SK-N-SH treated with all-trans-retinoic acid at 6 μM for 48 hours (cell line): ENCODE results near the gene SNX27.

Experiments
- ATAC-seq: fragments of 200-7000 bp; cut with Tn5 transposase; 3 replicates; pipeline ENCODE4 v1.9.1; 2020; ENCODE audit warnings: mild to moderate bottlenecking, moderate library complexity
- ARNTL ChIP-seq: fragments of 450-650 bp; formaldehyde crosslinking; IDR thresholded peaks from 2 replicates; pipeline ENCODE4 v1.5.0; 2020; ENCODE audit warnings: low read depth, mild to moderate bottlenecking, moderate library complexity, borderline replicate concordance
- BACH2 ChIP-seq: fragments of 250-450 bp; sonication (Bioruptor Pico); IDR thresholded peaks from 2 replicates; pipeline ENCODE4 v1.9.0; 2021; ENCODE audit warnings: mild to moderate bottlenecking, borderline replicate concordance
- CSDC2 ChIP-seq: fragments of 250-450 bp; sonication (Bioruptor Pico); IDR thresholded peaks from 2 replicates; pipeline ENCODE4 v1.5.0; 2020; ENCODE audit warnings: mild to moderate bottlenecking, moderate library complexity
- ESRRG ChIP-seq: fragments of 250-450 bp; sonication (Bioruptor Pico); IDR thresholded peaks from 2 replicates; pipeline ENCODE4 v1.6.1; 2021; ENCODE audit warnings: mild to moderate bottlenecking
- ISL1 ChIP-seq: fragments of 250-450 bp; sonication (Bioruptor Pico); IDR thresholded peaks from 2 replicates; pipeline ENCODE4 v2.1.2; 2022; ENCODE audit warnings: mild to moderate bottlenecking, moderate library complexity
- OSR1 ChIP-seq: fragments of 250-450 bp; sonication (Bioruptor Pico); IDR thresholded peaks from 2 replicates; pipeline ENCODE4 v1.8.0; 2022; ENCODE audit warnings: moderate library complexity, mild to moderate bottlenecking, inconsistent platforms
- PPARA ChIP-seq: fragments of 250-450 bp; sonication (Bioruptor Pico); IDR thresholded peaks from 2 replicates; pipeline ENCODE4 v1.5.0; 2020; ENCODE audit warnings: mild to moderate bottlenecking, borderline replicate concordance
- RARB ChIP-seq: fragments of 250-450 bp; sonication (Bioruptor Pico); IDR thresholded peaks from 2 replicates; pipeline ENCODE4 v1.8.0; 2021; ENCODE audit warnings: mild to moderate bottlenecking, moderate library complexity
- SNAI2 ChIP-seq: fragments of 250-450 bp; sonication (Bioruptor Pico); IDR thresholded peaks from 2 replicates; pipeline ENCODE4 v1.5.0; 2020; ENCODE audit warnings: mild to moderate bottlenecking, moderate library complexity
- TCF4 ChIP-seq: fragments of 250-450 bp; sonication (Bioruptor Pico); IDR thresholded peaks from 2 replicates; pipeline ENCODE4 v1.8.0; 2021; ENCODE audit warnings: mild to moderate bottlenecking, moderate library complexity, borderline replicate concordance
- TOX ChIP-seq: fragments of 250-450 bp; sonication (Bioruptor Pico); IDR thresholded peaks from 2 replicates; pipeline ENCODE4 v1.8.0; 2021; ENCODE audit warnings: mild to moderate bottlenecking, moderate library complexity, borderline replicate concordance
- ZFP3 ChIP-seq: fragments of 250-450 bp; sonication (Bioruptor Pico); IDR thresholded peaks from 2 replicates; pipeline ENCODE4 v1.5.0; 2020; ENCODE audit warnings: mild to moderate bottlenecking, moderate library complexity
- ZFP30 ChIP-seq: fragments of 450-650 bp; formaldehyde crosslinking; IDR thresholded peaks from 2 replicates; pipeline ENCODE4 v1.5.0; 2022; ENCODE audit warnings: mild to moderate bottlenecking, moderate library complexity
- ZNF565 ChIP-seq: fragments of 450-650 bp; formaldehyde crosslinking; conservative IDR thresholded peaks from 2 replicates; pipeline ENCODE4 v1.5.0; 2020; ENCODE audit warnings: low read depth, mild to moderate bottlenecking, moderate library complexity
- ZNF70 ChIP-seq: fragments of 450-650 bp; formaldehyde crosslinking; IDR thresholded peaks from 2 replicates; pipeline ENCODE4 v1.5.0; 2020; ENCODE audit warnings: mild to moderate bottlenecking, moderate library complexity
- ZNF8 ChIP-seq: fragments of 450-650 bp; formaldehyde crosslinking; IDR thresholded peaks from 2 replicates; pipeline ENCODE4 v1.5.0; 2020; ENCODE audit warnings: mild to moderate bottlenecking, moderate library complexity
- TF ChIP-seq, protein P1 (sequence below): fragments of 250-450 bp; sonication (Bioruptor Pico); IDR thresholded peaks from 2 replicates; pipeline ENCODE4 v1.8.0; 2020; ENCODE audit warnings: mild to moderate bottlenecking, moderate library complexity, borderline replicate concordance
- TF ChIP-seq, protein P2 (sequence below): fragments of 250-450 bp; sonication (Bioruptor Pico); IDR thresholded peaks from 2 replicates; pipeline ENCODE4 v1.8.0; 2021; ENCODE audit warnings: low read depth, mild to moderate bottlenecking, moderate library complexity, borderline replicate concordance
- TF ChIP-seq, protein P3 (sequence below): fragments of 250-450 bp; sonication (Bioruptor Pico); IDR thresholded peaks from 2 replicates; pipeline ENCODE4 v1.5.1; 2021; ENCODE audit warnings: mild to moderate bottlenecking, moderate library complexity
- TF ChIP-seq, protein P4 (sequence below): fragments of 250-450 bp; sonication (Bioruptor Pico); IDR thresholded peaks from 2 replicates; pipeline ENCODE4 v1.5.1; 2020; ENCODE audit warnings: low read depth, mild to moderate bottlenecking, moderate library complexity
- TF ChIP-seq, protein P5 (sequence below): fragments of 250-450 bp; sonication (Bioruptor Pico); IDR thresholded peaks from 2 replicates; pipeline ENCODE4 v1.5.0; 2020; ENCODE audit warnings: mild to moderate bottlenecking, moderate library complexity

SNX27 gene

DNA sequence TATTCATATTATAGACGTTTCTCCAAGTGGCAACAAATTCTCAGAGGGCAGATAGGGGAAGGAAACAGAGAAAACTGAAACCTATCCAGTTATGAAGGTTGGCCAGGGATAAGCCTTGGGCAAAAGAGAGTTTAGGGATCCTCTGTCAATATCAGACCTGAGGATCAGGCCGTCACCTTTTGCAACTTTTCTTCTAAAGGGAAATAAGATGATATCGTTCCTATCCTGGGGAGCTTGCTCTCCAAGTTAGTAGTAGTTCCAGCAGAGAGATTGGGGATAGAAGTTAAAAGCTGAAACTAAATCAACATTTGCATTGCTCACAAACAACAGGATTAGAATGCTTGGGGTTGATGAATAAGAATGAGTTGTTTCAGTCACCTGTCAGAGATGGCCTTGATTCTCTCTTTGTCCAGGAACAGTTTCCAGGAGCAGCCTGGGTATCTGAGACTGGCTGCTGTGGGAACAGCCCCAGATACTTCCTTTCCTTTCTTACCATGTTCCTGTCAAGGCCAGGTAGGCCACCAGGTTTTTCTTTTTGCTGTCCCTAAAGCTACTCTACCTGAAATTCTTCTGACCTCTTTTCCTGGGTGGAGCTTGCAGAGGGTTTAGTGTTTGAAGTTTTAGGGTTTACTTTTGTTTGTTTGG is 112.0 kb downstream of the SNX27 start:
- TF ChIP-seq ESRRG (CRISPR knock-in tag) (no peak), PPARA (no peak), ZFP30 (no peak), RARB (CRISPR knock-in tag) (no peak), ISL1 (CRISPR knock-in tag) (no peak), ZNF8 (CRISPR knock-in tag) (no peak), OSR1 (CRISPR knock-in tag) (no peak), TCF4 (CRISPR knock-in tag) (no peak), ZNF565 (no peak), SNAI2 (no peak), BACH2 (CRISPR knock-in tag) (no peak), CSDC2 (no peak), ZNF70 (CRISPR knock-in tag) (no peak), ZFP3 (CRISPR knock-in tag) (no peak), TOX (no peak), ARNTL (CRISPR knock-in tag) (no peak)
- TF ChIP-seq, protein P1, sequence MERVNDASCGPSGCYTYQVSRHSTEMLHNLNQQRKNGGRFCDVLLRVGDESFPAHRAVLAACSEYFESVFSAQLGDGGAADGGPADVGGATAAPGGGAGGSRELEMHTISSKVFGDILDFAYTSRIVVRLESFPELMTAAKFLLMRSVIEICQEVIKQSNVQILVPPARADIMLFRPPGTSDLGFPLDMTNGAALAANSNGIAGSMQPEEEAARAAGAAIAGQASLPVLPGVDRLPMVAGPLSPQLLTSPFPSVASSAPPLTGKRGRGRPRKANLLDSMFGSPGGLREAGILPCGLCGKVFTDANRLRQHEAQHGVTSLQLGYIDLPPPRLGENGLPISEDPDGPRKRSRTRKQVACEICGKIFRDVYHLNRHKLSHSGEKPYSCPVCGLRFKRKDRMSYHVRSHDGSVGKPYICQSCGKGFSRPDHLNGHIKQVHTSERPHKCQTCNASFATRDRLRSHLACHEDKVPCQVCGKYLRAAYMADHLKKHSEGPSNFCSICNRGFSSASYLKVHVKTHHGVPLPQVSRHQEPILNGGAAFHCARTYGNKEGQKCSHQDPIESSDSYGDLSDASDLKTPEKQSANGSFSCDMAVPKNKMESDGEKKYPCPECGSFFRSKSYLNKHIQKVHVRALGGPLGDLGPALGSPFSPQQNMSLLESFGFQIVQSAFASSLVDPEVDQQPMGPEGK (CRISPR knock-in tag) = no peak
- TF ChIP-seq, protein P2, sequence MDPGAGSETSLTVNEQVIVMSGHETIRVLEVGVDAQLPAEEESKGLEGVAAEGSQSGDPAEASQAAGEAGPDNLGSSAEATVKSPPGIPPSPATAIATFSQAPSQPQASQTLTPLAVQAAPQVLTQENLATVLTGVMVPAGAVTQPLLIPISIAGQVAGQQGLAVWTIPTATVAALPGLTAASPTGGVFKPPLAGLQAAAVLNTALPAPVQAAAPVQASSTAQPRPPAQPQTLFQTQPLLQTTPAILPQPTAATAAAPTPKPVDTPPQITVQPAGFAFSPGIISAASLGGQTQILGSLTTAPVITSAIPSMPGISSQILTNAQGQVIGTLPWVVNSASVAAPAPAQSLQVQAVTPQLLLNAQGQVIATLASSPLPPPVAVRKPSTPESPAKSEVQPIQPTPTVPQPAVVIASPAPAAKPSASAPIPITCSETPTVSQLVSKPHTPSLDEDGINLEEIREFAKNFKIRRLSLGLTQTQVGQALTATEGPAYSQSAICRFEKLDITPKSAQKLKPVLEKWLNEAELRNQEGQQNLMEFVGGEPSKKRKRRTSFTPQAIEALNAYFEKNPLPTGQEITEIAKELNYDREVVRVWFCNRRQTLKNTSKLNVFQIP = no peak
- TF ChIP-seq, protein P3, sequence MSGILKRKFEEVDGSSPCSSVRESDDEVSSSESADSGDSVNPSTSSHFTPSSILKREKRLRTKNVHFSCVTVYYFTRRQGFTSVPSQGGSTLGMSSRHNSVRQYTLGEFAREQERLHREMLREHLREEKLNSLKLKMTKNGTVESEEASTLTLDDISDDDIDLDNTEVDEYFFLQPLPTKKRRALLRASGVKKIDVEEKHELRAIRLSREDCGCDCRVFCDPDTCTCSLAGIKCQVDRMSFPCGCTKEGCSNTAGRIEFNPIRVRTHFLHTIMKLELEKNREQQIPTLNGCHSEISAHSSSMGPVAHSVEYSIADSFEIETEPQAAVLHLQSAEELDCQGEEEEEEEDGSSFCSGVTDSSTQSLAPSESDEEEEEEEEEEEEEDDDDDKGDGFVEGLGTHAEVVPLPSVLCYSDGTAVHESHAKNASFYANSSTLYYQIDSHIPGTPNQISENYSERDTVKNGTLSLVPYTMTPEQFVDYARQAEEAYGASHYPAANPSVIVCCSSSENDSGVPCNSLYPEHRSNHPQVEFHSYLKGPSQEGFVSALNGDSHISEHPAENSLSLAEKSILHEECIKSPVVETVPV (CRISPR knock-in tag) = no peak
- no peak for ATAC-seq

DNA sequence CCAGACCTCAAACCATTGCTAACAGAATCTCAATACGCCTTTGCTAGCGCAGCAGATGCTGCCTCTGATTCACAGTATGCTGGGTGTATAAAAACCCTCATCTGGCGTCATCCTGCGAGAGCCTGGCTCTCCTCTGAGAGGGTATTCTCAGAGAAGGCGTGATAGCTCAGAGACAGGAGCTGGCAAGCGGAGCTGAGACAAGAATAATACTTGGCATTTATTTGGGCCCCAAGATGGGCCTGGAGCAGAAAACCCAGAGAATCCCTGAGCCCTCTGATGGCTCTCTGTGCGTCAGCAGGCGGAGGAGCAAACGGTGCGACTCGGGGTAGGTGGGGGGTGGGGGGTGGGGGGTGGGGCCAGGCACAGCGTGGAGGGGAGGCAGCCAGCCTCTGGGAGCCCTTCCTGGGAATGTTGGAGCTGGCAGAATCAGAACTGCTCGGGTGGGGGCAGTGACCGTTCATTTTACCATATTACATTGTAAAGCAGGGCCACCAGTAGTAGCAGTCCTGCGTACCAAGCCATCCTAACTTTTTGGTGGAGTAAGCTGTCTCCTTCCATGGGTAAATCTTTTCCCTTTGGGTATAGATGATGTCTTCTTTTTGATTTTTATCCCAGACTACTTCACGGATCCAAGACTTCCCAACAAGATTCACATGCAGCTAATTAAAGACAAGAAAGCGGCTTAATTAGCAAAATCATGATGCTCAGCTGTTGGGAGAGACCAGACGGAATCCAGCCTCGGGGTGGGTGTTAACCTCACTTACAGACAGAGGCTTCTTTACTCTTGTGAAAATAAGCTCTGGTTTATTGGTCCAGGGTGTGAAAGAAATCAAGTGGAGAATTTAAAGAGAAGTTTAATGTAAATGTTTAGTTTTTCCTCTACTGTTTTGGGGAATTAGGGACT is 116.6 kb downstream of the SNX27 start:
- ATAC-seq = peak; percentile 91
- TF ChIP-seq ZNF8 (CRISPR knock-in tag) (no peak), BACH2 (CRISPR knock-in tag) (no peak), ZNF565 (no peak), TOX (no peak)

DNA sequence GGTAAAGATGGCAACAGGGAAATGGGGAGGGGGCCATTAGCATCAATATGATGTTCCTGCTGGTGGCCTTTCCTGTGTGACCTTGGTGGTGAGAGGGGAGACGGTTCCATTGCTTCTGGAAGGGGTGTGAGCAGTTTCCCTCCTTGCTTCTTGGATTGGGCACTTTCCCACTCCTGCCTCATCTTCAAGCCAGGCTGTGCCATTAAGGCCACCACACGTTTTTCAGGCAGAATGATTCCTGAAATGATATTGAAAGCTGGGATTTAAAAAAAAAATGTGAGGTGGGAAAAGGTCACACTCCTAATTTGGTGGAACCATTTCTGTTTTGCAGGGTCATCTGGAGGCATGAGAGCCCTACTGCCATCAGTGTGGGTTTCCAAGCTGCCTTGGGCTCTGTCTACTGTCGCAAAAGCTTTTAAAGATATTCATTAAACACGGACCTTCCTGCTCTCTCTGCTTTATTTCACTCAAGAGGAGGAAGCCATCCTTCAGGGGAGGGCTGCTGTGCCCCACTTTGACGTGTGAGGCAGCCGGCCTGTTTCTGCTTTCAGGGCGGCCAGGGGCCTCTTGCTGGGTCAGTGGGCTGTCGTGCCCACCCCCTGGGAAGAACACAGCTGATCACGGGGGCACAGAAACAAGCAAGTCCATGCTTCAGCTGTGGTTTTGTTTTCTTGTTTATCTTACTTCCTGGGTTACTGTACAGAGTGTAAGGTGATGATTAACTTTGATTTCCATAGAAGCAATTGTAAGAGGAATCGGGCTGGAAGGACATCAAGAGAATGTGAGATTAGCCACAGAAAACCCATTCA is 117.5 kb downstream of the SNX27 start:
- ATAC-seq = no peak
- TF ChIP-seq ESRRG (CRISPR knock-in tag) (no peak), PPARA (no peak), ARNTL (CRISPR knock-in tag) (no peak), SNAI2 (no peak), ZFP3 (CRISPR knock-in tag) (no peak), ZFP30 (no peak), ISL1 (CRISPR knock-in tag) (no peak), RARB (CRISPR knock-in tag) (no peak), CSDC2 (no peak), OSR1 (CRISPR knock-in tag) (no peak), ZNF70 (CRISPR knock-in tag) (no peak)
- TF ChIP-seq, protein P4, sequence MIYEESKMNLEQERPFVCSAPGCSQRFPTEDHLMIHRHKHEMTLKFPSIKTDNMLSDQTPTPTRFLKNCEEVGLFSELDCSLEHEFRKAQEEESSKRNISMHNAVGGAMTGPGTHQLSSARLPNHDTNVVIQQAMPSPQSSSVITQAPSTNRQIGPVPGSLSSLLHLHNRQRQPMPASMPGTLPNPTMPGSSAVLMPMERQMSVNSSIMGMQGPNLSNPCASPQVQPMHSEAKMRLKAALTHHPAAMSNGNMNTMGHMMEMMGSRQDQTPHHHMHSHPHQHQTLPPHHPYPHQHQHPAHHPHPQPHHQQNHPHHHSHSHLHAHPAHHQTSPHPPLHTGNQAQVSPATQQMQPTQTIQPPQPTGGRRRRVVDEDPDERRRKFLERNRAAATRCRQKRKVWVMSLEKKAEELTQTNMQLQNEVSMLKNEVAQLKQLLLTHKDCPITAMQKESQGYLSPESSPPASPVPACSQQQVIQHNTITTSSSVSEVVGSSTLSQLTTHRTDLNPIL (CRISPR knock-in tag) = no peak
- TF ChIP-seq, protein P5, sequence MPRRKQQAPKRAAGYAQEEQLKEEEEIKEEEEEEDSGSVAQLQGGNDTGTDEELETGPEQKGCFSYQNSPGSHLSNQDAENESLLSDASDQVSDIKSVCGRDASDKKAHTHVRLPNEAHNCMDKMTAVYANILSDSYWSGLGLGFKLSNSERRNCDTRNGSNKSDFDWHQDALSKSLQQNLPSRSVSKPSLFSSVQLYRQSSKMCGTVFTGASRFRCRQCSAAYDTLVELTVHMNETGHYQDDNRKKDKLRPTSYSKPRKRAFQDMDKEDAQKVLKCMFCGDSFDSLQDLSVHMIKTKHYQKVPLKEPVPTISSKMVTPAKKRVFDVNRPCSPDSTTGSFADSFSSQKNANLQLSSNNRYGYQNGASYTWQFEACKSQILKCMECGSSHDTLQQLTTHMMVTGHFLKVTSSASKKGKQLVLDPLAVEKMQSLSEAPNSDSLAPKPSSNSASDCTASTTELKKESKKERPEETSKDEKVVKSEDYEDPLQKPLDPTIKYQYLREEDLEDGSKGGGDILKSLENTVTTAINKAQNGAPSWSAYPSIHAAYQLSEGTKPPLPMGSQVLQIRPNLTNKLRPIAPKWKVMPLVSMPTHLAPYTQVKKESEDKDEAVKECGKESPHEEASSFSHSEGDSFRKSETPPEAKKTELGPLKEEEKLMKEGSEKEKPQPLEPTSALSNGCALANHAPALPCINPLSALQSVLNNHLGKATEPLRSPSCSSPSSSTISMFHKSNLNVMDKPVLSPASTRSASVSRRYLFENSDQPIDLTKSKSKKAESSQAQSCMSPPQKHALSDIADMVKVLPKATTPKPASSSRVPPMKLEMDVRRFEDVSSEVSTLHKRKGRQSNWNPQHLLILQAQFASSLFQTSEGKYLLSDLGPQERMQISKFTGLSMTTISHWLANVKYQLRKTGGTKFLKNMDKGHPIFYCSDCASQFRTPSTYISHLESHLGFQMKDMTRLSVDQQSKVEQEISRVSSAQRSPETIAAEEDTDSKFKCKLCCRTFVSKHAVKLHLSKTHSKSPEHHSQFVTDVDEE = no peak
